ENCODE results near the gene GLI1. TPM values are rescaled to one million over a fixed set of nuclear protein-coding genes. Genes with fewer than 3 reads are reported as not detected.

GLI1 gene
- total RNA-seq, 1 experiment from 2014 or later, result 4.1 TPM

DNA sequence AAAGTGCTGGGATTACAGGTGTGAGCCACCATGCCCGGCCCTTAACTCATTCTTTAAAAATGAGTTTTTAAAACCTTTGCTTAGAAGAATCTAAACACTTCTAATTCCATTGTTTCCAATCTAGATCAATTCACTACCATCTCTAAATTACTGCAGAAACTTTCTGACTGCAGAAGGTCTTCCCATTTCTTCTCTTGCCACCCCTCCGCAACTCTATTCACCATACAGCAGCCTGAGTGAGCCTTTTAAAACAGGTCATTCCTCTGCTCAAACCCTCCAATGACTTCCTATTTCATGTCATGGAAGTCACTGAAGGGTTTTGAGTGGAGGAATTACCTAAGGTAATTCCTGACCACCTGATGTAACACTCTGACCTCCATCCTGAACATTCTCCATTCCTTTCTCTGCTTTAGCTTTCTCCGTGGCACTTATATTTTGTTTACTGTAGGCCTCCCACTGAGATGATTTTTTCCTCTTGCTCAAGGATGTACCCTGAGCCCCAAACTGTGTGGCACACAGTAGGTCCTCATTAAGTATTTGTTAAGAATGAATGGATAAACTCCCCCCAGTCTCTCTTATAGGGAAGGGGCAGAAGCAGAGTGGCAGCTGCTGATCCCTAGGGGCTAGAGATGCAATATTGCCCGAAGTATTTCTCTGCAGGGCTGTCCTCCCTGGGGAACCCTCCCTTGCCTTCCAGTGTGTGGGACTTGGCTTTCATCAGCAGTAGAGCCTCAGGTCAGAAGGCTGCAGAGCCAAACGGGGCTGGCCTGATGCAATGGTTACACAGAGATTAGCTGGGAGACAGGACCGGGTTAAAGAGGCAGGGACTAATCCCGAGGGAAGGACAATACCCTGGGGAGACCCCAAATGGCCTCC lies 59.6 kb downstream of the GLI1 start:
- DNase-seq (ENCODE audit: low spot score), result no peak

DNA sequence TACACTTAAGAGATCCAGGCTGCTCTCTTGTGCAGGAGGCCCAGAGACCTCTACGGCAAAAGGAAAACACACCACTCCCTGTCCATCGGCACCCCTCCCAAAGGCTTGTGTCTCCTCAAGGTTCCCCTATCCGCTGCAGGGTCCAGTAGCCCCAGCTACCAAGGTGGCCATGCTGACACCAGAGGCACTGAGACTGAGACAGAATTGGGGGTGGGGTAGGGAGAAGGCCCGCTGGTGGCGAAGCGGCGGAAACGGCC lies 60.1 kb downstream of the GLI1 start:
- DNase-seq (ENCODE audit: low spot score), result peak; percentile 57

DNA sequence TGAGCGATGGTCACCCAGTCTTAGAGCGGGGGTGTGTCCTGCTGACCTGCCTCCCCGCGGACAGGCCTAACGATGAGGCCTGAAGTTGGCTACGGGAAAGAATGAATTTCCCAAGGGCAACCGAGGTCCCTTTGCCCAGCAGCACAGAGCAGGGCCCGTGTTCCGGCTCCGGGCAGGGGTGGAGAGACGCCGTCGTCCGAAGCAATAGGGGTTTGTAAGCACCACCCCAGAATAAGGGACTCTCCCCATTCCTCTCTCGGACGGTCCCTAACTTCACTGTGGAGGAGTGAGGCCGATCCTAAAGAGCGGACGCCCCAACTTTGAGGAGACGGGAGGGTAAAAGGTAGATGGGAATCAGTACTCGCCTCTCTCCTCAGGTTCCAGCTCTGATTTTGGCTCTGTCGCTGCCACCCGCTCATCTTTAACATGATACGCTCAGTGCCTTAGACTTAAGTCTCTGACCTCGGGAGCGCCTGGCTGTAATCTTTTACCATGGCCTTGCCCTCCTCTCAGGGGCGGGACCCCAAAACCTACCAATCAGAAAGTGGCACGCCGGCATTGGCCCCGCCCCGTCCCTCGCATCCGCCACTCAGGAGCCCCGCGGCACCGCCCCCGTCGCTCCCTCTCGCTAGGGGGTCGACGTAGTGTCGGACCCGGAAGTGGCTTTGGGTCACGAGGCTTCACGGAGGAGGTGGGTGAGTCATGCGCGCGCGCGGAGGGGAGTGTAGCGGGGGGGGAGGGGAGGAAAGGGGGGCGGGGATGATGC lies 60.7 kb downstream of the GLI1 start, which contains the start of gene DDIT3:
Gene DDIT3, minus strand, starts transcription at position 462 of the 766 bp plus-strand sequence. CDS start 3,108 bp downstream, outside the sequence.
- DNase-seq (ENCODE audit: low spot score), result peak; percentile 95

DNA sequence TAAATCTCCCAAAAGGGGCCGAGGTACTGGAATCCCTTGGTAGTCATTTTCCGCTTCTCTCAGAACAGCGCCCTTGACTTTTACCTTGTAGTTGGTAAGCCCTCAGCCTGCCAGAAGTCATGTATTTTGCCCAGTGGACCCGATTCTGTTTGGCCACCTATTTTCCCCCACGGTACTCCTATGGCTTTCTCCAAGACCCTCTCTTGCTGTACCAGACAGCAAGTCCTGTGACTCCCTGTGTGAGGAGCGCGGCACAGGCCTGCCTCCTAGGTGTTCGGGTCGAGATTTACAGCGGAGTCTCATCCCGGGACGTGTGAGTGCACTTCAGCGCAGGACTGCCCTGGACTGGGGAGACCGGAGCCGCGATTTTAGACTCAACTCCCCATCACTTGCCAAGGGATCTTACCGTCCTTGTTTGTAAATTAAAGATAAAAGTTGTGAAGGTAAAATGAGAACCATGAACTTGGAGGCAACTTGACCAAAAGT lies 62.0 kb downstream of the GLI1 start:
- no peak for DNase-seq (ENCODE audit: low spot score)

Other genes with a start within 250 kb of the GLI1 start
- 5.3 and 5.8 TPM in 2 replicates for gene NXPH4, start 243.0 kb upstream of the GLI1 start, total RNA-seq (2014; rRNA removed; shearing (Covaris generic))
- gene SHMT2, start 230.1 kb upstream of the GLI1 start, total RNA-seq (2014; rRNA removed; shearing (Covaris generic)), result 208 and 223 TPM in 2 replicates
- 0.59 and 0.89 TPM in 2 replicates for gene STAC3, start 208.6 kb upstream of the GLI1 start, total RNA-seq (2014; rRNA removed; shearing (Covaris generic))
- gene R3HDM2, start 28.7 kb upstream of the GLI1 start, total RNA-seq (2014; rRNA removed; shearing (Covaris generic)), result 9.4 and 16.3 TPM in 2 replicates
- not detected in 2 replicates for gene INHBC, start 25.0 kb upstream of the GLI1 start, total RNA-seq (2014; rRNA removed; shearing (Covaris generic))
- 0.14 and 0.17 TPM in 2 replicates for gene INHBE, start 4.5 kb upstream of the GLI1 start, total RNA-seq (2014; rRNA removed; shearing (Covaris generic))
- gene ARHGAP9, start 20.1 kb downstream of the GLI1 start, total RNA-seq (2014; rRNA removed; shearing (Covaris generic)), result 0.43 and 0.79 TPM in 2 replicates
- 86.0 and 319 TPM in 2 replicates for gene MARS1, start 28.3 kb downstream of the GLI1 start, total RNA-seq (2014; rRNA removed; shearing (Covaris generic))
- 45.3 and 46.9 TPM in 2 replicates for gene DDIT3, start 60.7 kb downstream of the GLI1 start, total RNA-seq (2014; rRNA removed; shearing (Covaris generic))
- gene MBD6, start 63.0 kb downstream of the GLI1 start, total RNA-seq (2014; rRNA removed; shearing (Covaris generic)), result 2.3 and 11.8 TPM in 2 replicates
- gene DCTN2, start 87.4 kb downstream of the GLI1 start, total RNA-seq (2014; rRNA removed; shearing (Covaris generic)), result 133 and 149 TPM in 2 replicates
- 0.36 and 0.67 TPM in 2 replicates for gene KIF5A, start 90.3 kb downstream of the GLI1 start, total RNA-seq (2014; rRNA removed; shearing (Covaris generic))
- gene PIP4K2C, start 131.4 kb downstream of the GLI1 start, total RNA-seq (2014; rRNA removed; shearing (Covaris generic)), result 42.5 and 54.0 TPM in 2 replicates
- 13.6 and 21.3 TPM in 2 replicates for gene DTX3, start 145.0 kb downstream of the GLI1 start, total RNA-seq (2014; rRNA removed; shearing (Covaris generic))
- gene ARHGEF25, start 151.7 kb downstream of the GLI1 start, total RNA-seq (2014; rRNA removed; shearing (Covaris generic)), result 20.6 and 23.0 TPM in 2 replicates
- gene B4GALNT1, start 173.4 kb downstream of the GLI1 start, total RNA-seq (2014; rRNA removed; shearing (Covaris generic)), result 61.9 and 82.6 TPM in 2 replicates
- 103 and 144 TPM in 2 replicates for gene OS9, start 234.3 kb downstream of the GLI1 start, total RNA-seq (2014; rRNA removed; shearing (Covaris generic))

All from A172 (cell line).